Neural crest cell (in vitro differentiated cells): ENCODE data around the gene SLC17A3. TPM values are rescaled to one million over a fixed set of nuclear protein-coding genes. Genes with fewer than 3 reads are reported as not detected.

Source experiments
- DNase-seq: peaks from one replicate; pipeline ENCODE4 v3.0.0; 2021; ENCODE audit warnings: low read depth, mixed read lengths, low spot score
- H3K27ac Mint-ChIP-seq: one replicate; pipeline ENCODE4 v1.8.0; 2021; ENCODE audit warnings: mild to moderate bottlenecking, mixed read lengths; ENCODE audit not compliant: unreplicated experiment
- H3K27me3 Mint-ChIP-seq: 2 replicates; pipeline ENCODE4 v1.8.0; 2021; ENCODE audit warnings: low read depth, mild to moderate bottlenecking, mixed read lengths
- H3K36me3 Mint-ChIP-seq: 2 replicates; pipeline ENCODE4 v1.8.0; 2021; ENCODE audit warnings: low read depth, mild to moderate bottlenecking, mixed read lengths
- H3K4me1 Mint-ChIP-seq: 2 replicates; pipeline ENCODE4 v1.8.0; 2021; ENCODE audit warnings: mixed read lengths
- H3K4me3 Mint-ChIP-seq: one replicate; pipeline ENCODE4 v1.8.0; 2021; ENCODE audit warnings: mild to moderate bottlenecking, mixed read lengths
- H3K9me3 Mint-ChIP-seq: 2 replicates; pipeline ENCODE4 v1.8.0; 2021; ENCODE audit warnings: mixed read lengths
- CTCF ChIP-seq: fragments of 200-600 bp; sonication (generic); conservative IDR thresholded peaks from 2 replicates; pipeline ENCODE4 v1.5.0; 2021; ENCODE audit warnings: antibody characterized with exemption, mild to moderate bottlenecking
- total RNA-seq: library from RNA; stranded (reverse); gene quantifications from 2 replicates; pipeline ENCODE4 v1.2.1, GENCODE V29; 2021

Gene SLC17A3
- total RNA-seq, 1 donor from 2014 or later: not detected

DNA sequence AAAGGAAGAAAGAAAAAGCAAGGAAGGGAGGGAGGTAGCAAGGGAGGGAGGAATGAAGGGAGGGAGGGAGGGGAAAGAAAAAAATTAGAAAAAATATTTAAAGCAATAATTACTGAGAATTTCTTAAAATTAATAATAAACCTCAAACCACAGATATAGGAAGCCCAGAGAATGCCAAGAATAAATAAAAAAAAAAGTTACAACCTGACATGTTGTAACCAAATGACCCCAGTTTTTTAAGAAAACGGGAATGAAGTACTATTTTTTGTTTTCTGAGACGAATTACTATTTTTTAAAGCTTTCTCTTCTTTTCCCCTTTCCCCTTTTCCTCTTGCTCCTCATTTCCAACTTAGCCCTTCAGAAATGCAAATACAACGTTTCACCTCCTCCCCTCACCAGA is 58.8 kb downstream of the SLC17A3 start:
- no peaks in the 10 kb centered on the region for H3K36me3 Mint-ChIP-seq
- no peak overlapping the region for H3K4me3 Mint-ChIP-seq
- no peak for DNase-seq
- H3K9me3 Mint-ChIP-seq: no peaks in the 10 kb centered on the region
- H3K4me1 Mint-ChIP-seq: no peaks in the 10 kb centered on the region
- no peak overlapping the region for H3K27ac Mint-ChIP-seq
- TF ChIP-seq CTCF: no peak
- H3K27me3 Mint-ChIP-seq: no peaks in the 10 kb centered on the region

- DNase-seq: no peak
- TF ChIP-seq CTCF: no peak
- no peak overlapping the region for H3K4me3 Mint-ChIP-seq
- H3K4me1 Mint-ChIP-seq: no peaks in the 10 kb centered on the region
- H3K27ac Mint-ChIP-seq: no peak overlapping the region
- H3K9me3 Mint-ChIP-seq: peaks cover 2% of the 10 kb centered on the region
- no peaks in the 10 kb centered on the region for H3K36me3 Mint-ChIP-seq
- H3K27me3 Mint-ChIP-seq: no peaks in the 10 kb centered on the region
Observed at GRCh38 chr6:25804804-25805203, 69.2 kb downstream of the SLC17A3 start.

- no peaks in the 10 kb centered on the region for H3K27me3 Mint-ChIP-seq
- no peak overlapping the region for H3K4me3 Mint-ChIP-seq
- H3K27ac Mint-ChIP-seq: no peak overlapping the region
- no peak for DNase-seq
- TF ChIP-seq CTCF: no peak
- H3K4me1 Mint-ChIP-seq: no peaks in the 10 kb centered on the region
- H3K36me3 Mint-ChIP-seq: no peaks in the 10 kb centered on the region
- H3K9me3 Mint-ChIP-seq: no peaks in the 10 kb centered on the region
Observed at GRCh38 chr6:25801436-25801835, 72.6 kb downstream of the SLC17A3 start.

Other genes starting within 250 kb of the SLC17A3 start
- gene SCGN, start 222.0 kb downstream of the SLC17A3 start, total RNA-seq: not detected in 2 replicates
- not detected in 2 replicates for gene SLC17A4, start 119.5 kb downstream of the SLC17A3 start, total RNA-seq
- gene SLC17A1, start 42.2 kb downstream of the SLC17A3 start, total RNA-seq: not detected in 2 replicates
- not detected in 2 replicates for gene SLC17A2, start 56.4 kb upstream of the SLC17A3 start, total RNA-seq
- 0.77 and 0.80 TPM in 2 replicates for gene TRIM38, start 88.6 kb upstream of the SLC17A3 start, total RNA-seq
- 1.7 and 2.4 TPM in 2 replicates for gene HFE, start 213.2 kb upstream of the SLC17A3 start, total RNA-seq